Astrocyte of the spinal cord (primary cell): ENCODE measurements around the gene SLC25A41.

Source experiments
- DNase-seq: peaks from one replicate; pipeline ENCODE4 v3.0.0; 2011; ENCODE audit warnings: low read depth, low spot score
- H3K4me3 ChIP-seq: 2 replicates; pipeline ENCODE4 v1.5.1; 2011; ENCODE audit warnings: low read depth, mild to moderate bottlenecking, low read length, moderate library complexity
- CTCF ChIP-seq: IDR thresholded peaks from 2 replicates; pipeline ENCODE4 v1.5.1; 2012; ENCODE audit warnings: low read depth, mild to moderate bottlenecking, low read length, inconsistent platforms
- in situ Hi-C: cut with HindIII; loops from 2 replicates; pipeline ENCODE4 v1.10.0; 2017; ENCODE audit warnings: low sequenced_read_pairs

The SLC25A41 gene

GRCh38 chr19:6424939-6425731 lies 8.4 kb downstream of the SLC25A41 start:
- TF ChIP-seq CTCF = no peak
- H3K4me3 ChIP-seq = peak overlapping the region; percentile 6
- DNase-seq = peak; percentile 100
- in situ Hi-C loops = no loop called here

- no peak for TF ChIP-seq CTCF
- peak within 1 kb of the TSS; percentile 97 for H3K4me3 ChIP-seq
- in situ Hi-C loops = no loop called here
- no peak for DNase-seq
Measured at GRCh38 chr19:6424195-6424938, 9.2 kb downstream of the SLC25A41 start, which contains the start of gene KHSRP. Gene KHSRP (minus strand): TSS chr19:6424811. CDS start chr19:6424701, 110 bp downstream.

- peak overlapping the region; percentile 97 for H3K4me3 ChIP-seq
- peak; percentile 37 for DNase-seq
- in situ Hi-C loops = no loop called here
- TF ChIP-seq CTCF = no peak
Measured at GRCh38 chr19:6423499-6424194, 9.9 kb downstream of the SLC25A41 start.

GRCh38 chr19:6421075-6422014 lies 12.2 kb downstream of the SLC25A41 start:
- no peak for TF ChIP-seq CTCF
- in situ Hi-C loops = no loop called here
- H3K4me3 ChIP-seq = no peak overlapping the region
- no peak for DNase-seq

- in situ Hi-C loops = no loop called here
- no peak overlapping the region for H3K4me3 ChIP-seq
- TF ChIP-seq CTCF = no peak
- DNase-seq = no peak
Measured at GRCh38 chr19:6418562-6418932, 15.0 kb downstream of the SLC25A41 start.
